Measurements from ENCODE around the gene SAMD15.

Gene SAMD15

DNA sequence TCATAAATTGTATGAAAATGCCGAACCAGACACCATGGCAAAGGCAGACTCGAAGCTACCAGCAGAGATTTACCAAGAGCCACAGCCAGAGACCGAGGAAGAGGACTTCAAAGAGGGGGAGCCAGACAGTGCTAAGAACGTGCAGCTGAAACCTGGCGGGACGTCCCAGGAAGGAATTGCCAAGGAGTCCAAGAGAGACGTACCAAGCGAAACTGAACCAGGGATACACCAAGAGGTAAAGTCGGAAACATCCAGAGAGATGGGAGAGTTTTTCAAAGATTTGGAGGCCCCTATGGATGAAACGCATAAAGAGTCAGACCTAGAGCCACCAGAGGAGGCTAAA lies 294 bp downstream of the SAMD15 start (continued):
- no peak for TF ChIP-seq ZNF18 (tag by site-specific recombination; IDR thresholded peaks at IDR 0.05)
- TF ChIP-seq REPIN1 (tag by site-specific recombination; IDR thresholded peaks at IDR 0.05; ENCODE audit: low read depth): no peak
- TF ChIP-seq ZNF624 (tag by site-specific recombination; IDR thresholded peaks at IDR 0.05): no peak
- TF ChIP-seq ZBTB8A (tag by site-specific recombination; IDR thresholded peaks at IDR 0.05): no peak
- TF ChIP-seq, protein P1, sequence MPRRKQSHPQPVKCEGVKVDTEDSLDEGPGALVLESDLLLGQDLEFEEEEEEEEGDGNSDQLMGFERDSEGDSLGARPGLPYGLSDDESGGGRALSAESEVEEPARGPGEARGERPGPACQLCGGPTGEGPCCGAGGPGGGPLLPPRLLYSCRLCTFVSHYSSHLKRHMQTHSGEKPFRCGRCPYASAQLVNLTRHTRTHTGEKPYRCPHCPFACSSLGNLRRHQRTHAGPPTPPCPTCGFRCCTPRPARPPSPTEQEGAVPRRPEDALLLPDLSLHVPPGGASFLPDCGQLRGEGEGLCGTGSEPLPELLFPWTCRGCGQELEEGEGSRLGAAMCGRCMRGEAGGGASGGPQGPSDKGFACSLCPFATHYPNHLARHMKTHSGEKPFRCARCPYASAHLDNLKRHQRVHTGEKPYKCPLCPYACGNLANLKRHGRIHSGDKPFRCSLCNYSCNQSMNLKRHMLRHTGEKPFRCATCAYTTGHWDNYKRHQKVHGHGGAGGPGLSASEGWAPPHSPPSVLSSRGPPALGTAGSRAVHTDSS (tag by site-specific recombination; IDR thresholded peaks at IDR 0.05): 0 out of 2 replicates have a peak, but pooled peaks have one; percentile 21
- no peak for TF ChIP-seq GLIS2 (tag by site-specific recombination; IDR thresholded peaks at IDR 0.05)
- no peak for TF ChIP-seq ZNF514 (tag by site-specific recombination; IDR thresholded peaks at IDR 0.05)
- 0 out of 2 replicates have a peak, but pooled peaks have one; percentile 17 for TF ChIP-seq ZNF335 (tag by site-specific recombination; conservative IDR thresholded peaks at IDR 0.05)

GRCh38 chr14:77378701-77379100 lies 1.5 kb downstream of the SAMD15 start:
- ChIA-PET POLR2A (interaction anchor here (0.6 kb wide), 1 partner anchor 1206 kb away, joined by 10 read pairs; no protein-coding TSS in a partner anchor), CTCF (no interaction called here)
- TF ChIP-seq TRIM28 (IDR thresholded peaks at IDR 0.05; ENCODE audit: borderline replicate concordance, low read length): no peak
- no peak for TF ChIP-seq ZSCAN4 (tag by site-specific recombination; IDR thresholded peaks at IDR 0.05)
- TF ChIP-seq RBAK (tag by site-specific recombination; IDR thresholded peaks at IDR 0.05): no peak
- TF ChIP-seq ZNF48 (tag by site-specific recombination; IDR thresholded peaks at IDR 0.05): no peak
- TF ChIP-seq ZNF157 (tag by site-specific recombination; IDR thresholded peaks at IDR 0.05): no peak
- TF ChIP-seq, protein P2, sequence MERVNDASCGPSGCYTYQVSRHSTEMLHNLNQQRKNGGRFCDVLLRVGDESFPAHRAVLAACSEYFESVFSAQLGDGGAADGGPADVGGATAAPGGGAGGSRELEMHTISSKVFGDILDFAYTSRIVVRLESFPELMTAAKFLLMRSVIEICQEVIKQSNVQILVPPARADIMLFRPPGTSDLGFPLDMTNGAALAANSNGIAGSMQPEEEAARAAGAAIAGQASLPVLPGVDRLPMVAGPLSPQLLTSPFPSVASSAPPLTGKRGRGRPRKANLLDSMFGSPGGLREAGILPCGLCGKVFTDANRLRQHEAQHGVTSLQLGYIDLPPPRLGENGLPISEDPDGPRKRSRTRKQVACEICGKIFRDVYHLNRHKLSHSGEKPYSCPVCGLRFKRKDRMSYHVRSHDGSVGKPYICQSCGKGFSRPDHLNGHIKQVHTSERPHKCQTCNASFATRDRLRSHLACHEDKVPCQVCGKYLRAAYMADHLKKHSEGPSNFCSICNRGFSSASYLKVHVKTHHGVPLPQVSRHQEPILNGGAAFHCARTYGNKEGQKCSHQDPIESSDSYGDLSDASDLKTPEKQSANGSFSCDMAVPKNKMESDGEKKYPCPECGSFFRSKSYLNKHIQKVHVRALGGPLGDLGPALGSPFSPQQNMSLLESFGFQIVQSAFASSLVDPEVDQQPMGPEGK (tag by site-specific recombination; IDR thresholded peaks at IDR 0.05): no peak
- no peak for TF ChIP-seq ZNF544 (tag by site-specific recombination; IDR thresholded peaks at IDR 0.05)
- TF ChIP-seq ZNF510 (tag by site-specific recombination; IDR thresholded peaks at IDR 0.05; ENCODE audit: insufficient replicate concordance): no peak
- no peak for TF ChIP-seq ZNF335 (tag by site-specific recombination; conservative IDR thresholded peaks at IDR 0.05)
- H3K4me3 ChIP-seq (ENCODE audit: low read depth, low read length): no peak overlapping the region
- no peak overlapping the region for H3K27ac ChIP-seq (ENCODE audit: extremely low read depth, low read depth, low read length)
- H3K36me3 ChIP-seq (ENCODE audit: control insufficient read depth in 2 of 2, insufficient read depth in 1 of 2, low read length in 2 of 2): no peaks in the 10 kb centered on the region
- H3K9me3 ChIP-seq (ENCODE audit: control insufficient read depth, insufficient read depth, low read depth, low read length): no peaks in the 10 kb centered on the region
- H3K4me1 ChIP-seq (ENCODE audit: control insufficient read depth, insufficient read depth, low read length): peaks cover 16% of the 10 kb centered on the region

- H3K27ac ChIP-seq (ENCODE audit: extremely low read depth, low read depth, low read length): no peak overlapping the region
- H3K4me3 ChIP-seq (ENCODE audit: low read depth, low read length): no peak overlapping the region
- ChIA-PET POLR2A (no interaction called here), CTCF (interaction anchor here (0.6 to 1.2 kb wide), 2 partner anchors 15 to 69 kb away, joined by 3 read pairs; no protein-coding TSS in a partner anchor)
- no peaks in the 10 kb centered on the region for H3K9me3 ChIP-seq (ENCODE audit: control insufficient read depth, insufficient read depth, low read depth, low read length)
- no peaks in the 10 kb centered on the region for H3K4me1 ChIP-seq (ENCODE audit: control insufficient read depth, insufficient read depth, low read length)
- TF ChIP-seq ZNF37A (tag by site-specific recombination; IDR thresholded peaks at IDR 0.05) (no peak), ZNF76 (tag by site-specific recombination; IDR thresholded peaks at IDR 0.05; ENCODE audit: borderline replicate concordance, low read depth) (no peak), ZNF600 (tag by site-specific recombination; IDR thresholded peaks at IDR 0.05) (no peak), ZNF157 (tag by site-specific recombination; IDR thresholded peaks at IDR 0.05) (no peak), ZNF140 (tag by site-specific recombination; IDR thresholded peaks at IDR 0.05) (no peak), ZNF394 (tag by site-specific recombination; IDR thresholded peaks at IDR 0.05; ENCODE audit: borderline replicate concordance) (no peak), ZNF747 (tag by site-specific recombination; IDR thresholded peaks at IDR 0.05) (no peak)
- TF ChIP-seq, protein P3, sequence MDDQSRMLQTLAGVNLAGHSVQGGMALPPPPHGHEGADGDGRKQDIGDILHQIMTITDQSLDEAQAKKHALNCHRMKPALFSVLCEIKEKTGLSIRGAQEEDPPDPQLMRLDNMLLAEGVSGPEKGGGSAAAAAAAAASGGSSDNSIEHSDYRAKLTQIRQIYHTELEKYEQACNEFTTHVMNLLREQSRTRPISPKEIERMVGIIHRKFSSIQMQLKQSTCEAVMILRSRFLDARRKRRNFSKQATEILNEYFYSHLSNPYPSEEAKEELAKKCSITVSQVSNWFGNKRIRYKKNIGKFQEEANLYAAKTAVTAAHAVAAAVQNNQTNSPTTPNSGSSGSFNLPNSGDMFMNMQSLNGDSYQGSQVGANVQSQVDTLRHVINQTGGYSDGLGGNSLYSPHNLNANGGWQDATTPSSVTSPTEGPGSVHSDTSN (CRISPR knock-in tag; IDR thresholded peaks at IDR 0.05): no peak
- TF ChIP-seq, protein P2 (tag by site-specific recombination; IDR thresholded peaks at IDR 0.05): no peak
- H3K36me3 ChIP-seq (ENCODE audit: control insufficient read depth in 2 of 2, insufficient read depth in 1 of 2, low read length in 2 of 2): peaks cover 0 to 3% of the 10 kb centered on the region in 2 experiments; a peak in 1 of 3 replicates
Observed at GRCh38 chr14:77390188-77390587, 13.0 kb downstream of the SAMD15 start.

All from HEK293 (cell line).